T-helper 1 cell treated with Interleukin-12 subunit alpha and Interleukin-12 subunit beta and Interleukin-4 antibody, amounts not matched to agents 30 μg/mL and 1 μg/mL, for 36 hours (primary cell): ENCODE data around the gene DNAJB5.
A peak's percentile ranks its signal among the peaks of the same experiment; 100 is the strongest.

Experiments used
- H3K27ac Mint-ChIP-seq: one replicate; pipeline ENCODE4 v1.8.0; 2021; ENCODE audit warnings: mild to moderate bottlenecking, mixed read lengths
- H3K27me3 Mint-ChIP-seq: one replicate; pipeline ENCODE4 v1.8.0; 2021; ENCODE audit warnings: low read depth, mixed read lengths
- H3K36me3 Mint-ChIP-seq: one replicate; pipeline ENCODE4 v1.8.0; 2021; ENCODE audit warnings: low read depth, mixed read lengths
- H3K4me1 Mint-ChIP-seq: one replicate; pipeline ENCODE4 v1.8.0; 2021; ENCODE audit warnings: low read depth, mixed read lengths
- H3K4me3 Mint-ChIP-seq: one replicate; pipeline ENCODE4 v1.8.0; 2021; ENCODE audit warnings: mild to moderate bottlenecking, moderate library complexity, mixed read lengths
- H3K9me3 Mint-ChIP-seq: one replicate; pipeline ENCODE4 v1.8.0; 2021; ENCODE audit warnings: mixed read lengths

Gene DNAJB5

GRCh38 chr9:34990908-34991606 lies 1.5 kb downstream of the DNAJB5 start:
- Mint-ChIP-seq H3K4me3 (peak overlapping the region; percentile 76), H3K36me3 (no peaks in the 10 kb centered on the region), H3K9me3 (no peaks in the 10 kb centered on the region), H3K27ac (peak overlapping the region; percentile 47), H3K4me1 (peaks cover 36% of the 10 kb centered on the region), H3K27me3 (no peaks in the 10 kb centered on the region)

- Mint-ChIP-seq H3K27ac (no peak overlapping the region), H3K36me3 (peaks cover 1% of the 10 kb centered on the region), H3K4me3 (no peak overlapping the region), H3K9me3 (no peaks in the 10 kb centered on the region), H3K27me3 (no peaks in the 10 kb centered on the region), H3K4me1 (peaks cover 35% of the 10 kb centered on the region)
These were observed 2.2 kb downstream of the DNAJB5 start for GRCh38 chr9:34991607-34992375.

DNA sequence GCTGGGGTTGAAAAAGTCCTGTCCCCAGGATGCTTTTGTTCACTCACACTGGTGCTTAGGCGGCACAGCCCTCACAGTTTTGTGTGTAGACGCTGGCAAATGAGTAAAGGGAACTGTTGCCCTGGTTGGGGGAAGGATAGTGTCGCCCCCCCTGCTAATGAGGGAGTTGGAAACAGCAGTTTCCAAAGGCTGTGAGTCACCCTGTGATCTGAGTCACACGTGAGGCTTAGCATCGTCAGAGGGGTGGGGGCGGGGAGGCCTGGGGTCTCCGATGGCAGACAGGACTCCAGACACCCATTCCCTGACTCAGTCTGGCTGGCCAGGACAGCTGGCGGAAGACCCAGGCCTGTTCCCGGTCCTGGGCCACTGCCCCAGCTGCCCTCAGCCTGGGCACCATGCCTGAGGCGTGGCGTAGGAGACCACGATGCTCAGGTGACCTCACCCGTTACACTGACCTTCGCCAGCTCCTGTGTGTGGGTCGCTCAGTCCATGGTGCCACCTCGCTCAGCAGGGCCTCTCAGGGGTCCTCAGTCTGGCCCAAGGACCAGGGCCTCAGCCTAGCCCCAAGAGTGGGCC lies 2.9 kb downstream of the DNAJB5 start:
- no peak overlapping the region for H3K27ac Mint-ChIP-seq
- H3K4me3 Mint-ChIP-seq: no peak overlapping the region
- H3K27me3 Mint-ChIP-seq: no peaks in the 10 kb centered on the region
- peaks cover 6% of the 10 kb centered on the region for H3K36me3 Mint-ChIP-seq
- no peaks in the 10 kb centered on the region for H3K9me3 Mint-ChIP-seq
- peaks cover 29% of the 10 kb centered on the region for H3K4me1 Mint-ChIP-seq

GRCh38 chr9:34993502-34994259 lies 4.1 kb downstream of the DNAJB5 start:
- peaks cover 21% of the 10 kb centered on the region for H3K4me1 Mint-ChIP-seq
- peaks cover 6% of the 10 kb centered on the region for H3K36me3 Mint-ChIP-seq
- no peak overlapping the region for H3K4me3 Mint-ChIP-seq
- no peak overlapping the region for H3K27ac Mint-ChIP-seq
- no peaks in the 10 kb centered on the region for H3K9me3 Mint-ChIP-seq
- no peaks in the 10 kb centered on the region for H3K27me3 Mint-ChIP-seq

DNA sequence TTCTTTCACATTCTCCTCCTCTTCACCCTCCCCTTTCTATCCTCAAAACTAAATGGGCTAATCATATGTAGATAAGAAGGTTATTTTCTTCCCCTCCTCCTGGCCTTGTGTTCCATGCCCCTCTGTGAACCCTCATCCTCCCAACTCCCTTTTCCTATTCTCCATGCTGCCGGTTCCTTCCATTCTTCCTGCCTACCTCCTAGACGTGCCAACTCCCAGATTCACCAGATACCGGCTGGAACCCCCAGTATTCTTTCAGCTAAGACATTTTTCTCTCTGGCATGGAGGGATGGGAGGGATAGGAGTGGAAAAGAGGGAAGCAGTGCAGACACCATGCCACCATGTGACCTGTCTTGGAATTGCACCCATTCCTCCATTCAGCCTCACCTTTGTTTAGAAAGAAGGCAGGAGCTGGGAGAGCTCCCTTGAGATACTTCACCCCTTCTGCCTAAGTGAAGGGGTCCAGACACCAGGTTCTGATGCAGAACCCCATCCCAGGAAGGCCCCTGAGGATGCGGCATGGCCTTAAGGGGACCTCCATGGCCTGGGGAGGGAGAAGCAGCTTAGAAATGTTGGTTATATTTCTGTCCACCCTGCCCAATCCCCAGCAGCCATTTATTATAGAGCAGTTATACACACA lies 4.8 kb downstream of the DNAJB5 start:
- H3K4me3 Mint-ChIP-seq: no peak overlapping the region

GRCh38 chr9:34994900-34995669 lies 5.5 kb downstream of the DNAJB5 start:
- H3K9me3 Mint-ChIP-seq: no peaks in the 10 kb centered on the region
- H3K27me3 Mint-ChIP-seq: no peaks in the 10 kb centered on the region
- no peak overlapping the region for H3K27ac Mint-ChIP-seq
- peaks cover 6% of the 10 kb centered on the region for H3K36me3 Mint-ChIP-seq
- no peak overlapping the region for H3K4me3 Mint-ChIP-seq
- H3K4me1 Mint-ChIP-seq: peaks cover 19% of the 10 kb centered on the region

More for the DNA sequence above, 4.8 kb downstream of the DNAJB5 start:
- Mint-ChIP-seq H3K4me1 (peaks cover 20% of the 10 kb centered on the region), H3K27me3 (no peaks in the 10 kb centered on the region), H3K9me3 (no peaks in the 10 kb centered on the region), H3K27ac (no peak overlapping the region), H3K36me3 (peaks cover 6% of the 10 kb centered on the region)

GRCh38 chr9:34995670-34996060 lies 6.1 kb downstream of the DNAJB5 start:
- H3K27ac Mint-ChIP-seq: no peak overlapping the region
- peaks cover 6% of the 10 kb centered on the region for H3K36me3 Mint-ChIP-seq
- H3K9me3 Mint-ChIP-seq: no peaks in the 10 kb centered on the region
- no peak overlapping the region for H3K4me3 Mint-ChIP-seq
- no peaks in the 10 kb centered on the region for H3K27me3 Mint-ChIP-seq
- H3K4me1 Mint-ChIP-seq: peaks cover 15% of the 10 kb centered on the region

GRCh38 chr9:34996181-34996904 lies 6.8 kb downstream of the DNAJB5 start:
- Mint-ChIP-seq H3K27ac (no peak overlapping the region), H3K4me3 (no peak overlapping the region)

DNA sequence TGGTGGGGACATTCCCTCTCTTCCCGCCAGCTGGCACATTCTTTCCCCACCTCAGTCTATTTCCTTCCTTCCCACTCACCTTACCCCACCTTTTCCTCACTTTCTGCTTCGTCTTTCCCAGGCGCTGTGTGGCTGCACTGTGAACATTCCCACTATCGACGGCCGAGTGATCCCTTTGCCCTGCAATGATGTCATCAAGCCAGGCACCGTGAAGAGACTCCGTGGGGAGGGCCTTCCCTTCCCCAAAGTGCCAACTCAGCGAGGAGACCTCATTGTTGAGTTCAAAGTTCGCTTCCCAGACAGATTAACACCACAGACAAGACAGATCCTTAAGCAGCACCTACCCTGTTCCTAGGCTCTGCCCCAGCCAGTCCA lies 7.3 kb downstream of the DNAJB5 start:
- Mint-ChIP-seq H3K27me3 (no peaks in the 10 kb centered on the region), H3K36me3 (peaks cover 6% of the 10 kb centered on the region), H3K4me3 (no peak overlapping the region), H3K4me1 (peaks cover 14% of the 10 kb centered on the region), H3K27ac (no peak overlapping the region), H3K9me3 (no peaks in the 10 kb centered on the region)

More at GRCh38 chr9:34996181-34996904, 6.8 kb downstream of the DNAJB5 start:
- Mint-ChIP-seq H3K4me1 (peaks cover 8% of the 10 kb centered on the region), H3K9me3 (no peaks in the 10 kb centered on the region), H3K36me3 (peaks cover 6% of the 10 kb centered on the region), H3K27me3 (no peaks in the 10 kb centered on the region)

DNA sequence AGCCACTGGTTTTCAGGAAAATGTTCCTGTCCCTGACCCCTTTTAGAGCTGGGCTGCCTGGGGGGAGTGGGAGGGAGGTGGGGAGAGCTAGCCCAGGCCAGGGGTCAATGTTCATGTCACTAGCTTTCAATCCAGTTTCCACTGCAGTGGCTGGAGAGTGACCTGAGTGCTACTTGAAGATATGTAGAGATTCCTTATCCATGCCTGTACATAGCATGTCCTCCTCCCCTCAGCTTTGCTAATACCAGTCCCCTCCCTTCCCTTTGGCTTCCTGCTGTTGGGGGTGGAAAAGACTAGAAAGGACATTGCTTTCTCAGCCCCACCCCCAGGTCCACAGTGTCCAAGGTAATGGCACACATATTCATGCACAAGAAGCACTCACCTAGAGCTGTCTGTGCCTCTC lies 7.8 kb downstream of the DNAJB5 start:
- no peaks in the 10 kb centered on the region for H3K9me3 Mint-ChIP-seq
- no peak overlapping the region for H3K4me3 Mint-ChIP-seq
- peaks cover 6% of the 10 kb centered on the region for H3K36me3 Mint-ChIP-seq
- H3K27ac Mint-ChIP-seq: peak overlapping the region; percentile 41
- H3K4me1 Mint-ChIP-seq: peaks cover 18% of the 10 kb centered on the region
- no peaks in the 10 kb centered on the region for H3K27me3 Mint-ChIP-seq

- Mint-ChIP-seq H3K36me3 (peaks cover 6% of the 10 kb centered on the region), H3K27ac (no peak overlapping the region), H3K4me3 (no peak overlapping the region), H3K27me3 (no peaks in the 10 kb centered on the region), H3K9me3 (no peaks in the 10 kb centered on the region), H3K4me1 (peaks cover 19% of the 10 kb centered on the region)
These were observed 8.7 kb downstream of the DNAJB5 start for GRCh38 chr9:34998266-34998665.

GRCh38 chr9:34999576-34999975 lies 10.0 kb downstream of the DNAJB5 start:
- Mint-ChIP-seq H3K4me1 (peaks cover 18% of the 10 kb centered on the region), H3K27ac (no peak overlapping the region), H3K9me3 (no peaks in the 10 kb centered on the region), H3K4me3 (no peak overlapping the region), H3K27me3 (no peaks in the 10 kb centered on the region), H3K36me3 (peaks cover 6% of the 10 kb centered on the region)
